GM23248 (cell line): Measurements from ENCODE around the gene FAM200A. TPM values are rescaled to one million over a fixed set of nuclear protein-coding genes. Genes with fewer than 3 reads are reported as not detected.
A peak's percentile ranks its signal among the peaks of the same experiment; 100 is the strongest.

Source experiments
- DNase-seq: peaks from one replicate; pipeline ENCODE4 v3.0.0-alpha.2; 2015
- H2AFZ ChIP-seq: fragments of 200-600 bp; sonication (generic); 2 replicates; pipeline ENCODE4 v1.6.1; 2016; ENCODE audit warnings: antibody characterized with exemption
- H3F3A ChIP-seq: fragments of 200-600 bp; sonication (generic); 2 replicates; pipeline ENCODE4 v1.6.1; 2016; ENCODE audit warnings: mild to moderate bottlenecking, antibody characterized with exemption, mixed run types; ENCODE audit not compliant: insufficient read depth
- H3K27ac ChIP-seq: fragments of 200-600 bp; sonication (generic); 2 replicates; pipeline ENCODE4 v1.5.1; 2016; ENCODE audit warnings: mild to moderate bottlenecking
- H3K27me3 ChIP-seq: fragments of 200-600 bp; sonication (generic); replicated peaks from 2 replicates; pipeline ENCODE4 v1.6.1; 2016; ENCODE audit warnings: mild to moderate bottlenecking; ENCODE audit not compliant: insufficient read depth
- H3K36me3 ChIP-seq: fragments of 200-600 bp; sonication (generic); 2 replicates; pipeline ENCODE4 v1.6.1; 2016; ENCODE audit warnings: low read depth, mild to moderate bottlenecking
- H3K4me1 ChIP-seq: fragments of 200-600 bp; sonication (generic); 2 replicates; pipeline ENCODE4 v1.6.1; 2016; ENCODE audit warnings: mild to moderate bottlenecking; ENCODE audit not compliant: insufficient read depth
- H3K4me2 ChIP-seq: fragments of 200-600 bp; sonication (generic); one replicate; pipeline ENCODE4 v1.6.1; 2016; ENCODE audit warnings: mild to moderate bottlenecking; ENCODE audit not compliant: unreplicated experiment
- H3K4me3 ChIP-seq: fragments of 200-600 bp; sonication (generic); 2 replicates; pipeline ENCODE4 v1.5.1; 2016; ENCODE audit warnings: mild to moderate bottlenecking
- H3K79me2 ChIP-seq: fragments of 200-600 bp; sonication (generic); 2 replicates; pipeline ENCODE4 v1.6.1; 2016; ENCODE audit warnings: mild to moderate bottlenecking; ENCODE audit not compliant: insufficient read depth
- H3K9ac ChIP-seq: fragments of 200-600 bp; sonication (generic); 2 replicates; pipeline ENCODE4 v1.6.1; 2016; ENCODE audit warnings: mild to moderate bottlenecking
- H3K9me2 ChIP-seq: fragments of 200-600 bp; sonication (generic); 2 replicates; pipeline ENCODE4 v1.6.1; 2016; ENCODE audit warnings: mixed run types, mild to moderate bottlenecking, moderate library complexity; ENCODE audit not compliant: insufficient read depth
- H3K9me3 ChIP-seq: fragments of 200-600 bp; sonication (generic); one replicate; pipeline ENCODE4 v1.6.1; 2017; ENCODE audit warnings: low read depth
- H4K20me1 ChIP-seq: fragments of 200-600 bp; sonication (generic); 2 replicates; pipeline ENCODE4 v1.6.0; 2016; ENCODE audit not compliant: insufficient read depth
- EZH2 ChIP-seq: fragments of 200-600 bp; sonication (generic); IDR thresholded peaks from 2 replicates; pipeline ENCODE4 v1.6.1; 2018; ENCODE audit warnings: antibody characterized with exemption, mild to moderate bottlenecking; ENCODE audit not compliant: insufficient read depth, poor library complexity, severe bottlenecking
- EZH2phosphoT487 ChIP-seq: fragments of 200-600 bp; sonication (generic); IDR thresholded peaks from 2 replicates; pipeline ENCODE4 v1.6.1; 2018; ENCODE audit warnings: antibody characterized with exemption, moderate library complexity, mild to moderate bottlenecking, low read depth; ENCODE audit not compliant: insufficient read depth
- WGBS, 2 experiments: methylation state at CpG; one replicate each; pipeline ENCODE4 v1.1.6; 2015 to 2017; ENCODE audit warnings: low lambda C conversion rate in 2 of 2, low coverage in 1 of 2; ENCODE audit errors: missing lambda C conversion rate in 2 of 2; 5-methylcytosine and 5-hydroxymethylcytosine counted together
- in situ Hi-C: fragments of 300-500 bp; cut with MboI; formaldehyde crosslinking; loops from 2 replicates; pipeline ENCODE4 v1.15.0; 2020
- polyA plus RNA-seq: library from polyadenylated mRNA; unstranded; fragments of >200 nt; fragmentation: Nextera tagmentation; extraction: Ambion mirVana; gene quantifications from 2 replicates; pipeline ENCODE4 v1.2.1, GENCODE V29; 2016
- total RNA-seq: library from RNA; depleted of rRNA; stranded (reverse); fragments of >200 nt; shearing (Covaris generic); gene quantifications from 2 replicates; pipeline ENCODE4 v1.2.3, GENCODE V29; 2014

The FAM200A gene
- total and polyA plus RNA-seq, 2 experiments from 2014 or later = 6.2 to 8.2 TPM

DNA sequence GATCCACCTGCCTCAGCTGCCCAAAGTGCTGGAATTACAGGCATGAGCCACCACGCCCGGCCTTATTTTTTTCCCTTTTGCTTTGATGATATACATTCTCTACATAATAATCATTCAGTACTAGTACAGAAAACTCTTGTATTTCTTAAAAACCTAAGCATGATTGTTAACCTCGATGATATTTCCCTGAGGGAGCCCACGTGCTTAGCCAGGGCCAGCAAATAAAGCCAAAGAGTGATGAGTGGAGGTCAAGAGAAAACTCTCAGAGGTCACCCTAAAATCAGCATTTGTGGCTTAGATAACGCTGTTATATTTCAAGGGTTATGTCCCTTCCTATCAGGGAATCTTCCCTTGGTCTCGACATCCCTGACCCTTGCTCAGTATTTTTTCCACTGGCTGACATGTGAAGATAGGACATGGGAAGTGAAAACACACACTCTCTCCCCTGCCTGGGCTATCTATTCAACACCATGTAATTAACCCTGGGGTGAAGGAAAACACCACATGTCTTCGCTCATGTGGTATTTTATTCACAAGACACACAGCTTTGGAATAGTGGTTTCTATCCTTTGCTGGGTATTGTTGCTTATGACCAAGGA is 12.6 kb downstream of the FAM200A start:
- Histone ChIP-seq H3K9me2 (no peaks in the 10 kb centered on the region), H3K27ac (no peak overlapping the region), H3K79me2 (no peaks in the 10 kb centered on the region), H3F3A (no peaks in the 10 kb centered on the region), H3K4me3 (no peak overlapping the region), H4K20me1 (no peaks in the 10 kb centered on the region), H3K9me3 (no peaks in the 10 kb centered on the region), H2AFZ (no peak overlapping the region), H3K4me1 (no peaks in the 10 kb centered on the region), H3K9ac (no peak overlapping the region), H3K27me3 (no peaks in the 10 kb centered on the region), H3K36me3 (no peaks in the 10 kb centered on the region), H3K4me2 (no peak overlapping the region)
- TF ChIP-seq EZH2 = no peak
- TF ChIP-seq EZH2phosphoT487 = no peak
- DNase-seq = no peak
- in situ Hi-C loops = no loop called here
- WGBS, 2 experiments = 81 to 84% methylated on average over 7 of the region's 7 CpGs

GRCh38 chr7:99535667-99536066 is 16.2 kb downstream of the FAM200A start:
- Histone ChIP-seq H3F3A (no peaks in the 10 kb centered on the region), H3K79me2 (0 out of 2 replicates have a peak, but pooled peaks cover 12% of the 10 kb centered on the region), H3K36me3 (peaks cover 35% of the 10 kb centered on the region), H2AFZ (no peak overlapping the region), H3K27ac (no peak overlapping the region), H3K9me2 (no peaks in the 10 kb centered on the region), H3K4me1 (no peaks in the 10 kb centered on the region), H3K27me3 (no peaks in the 10 kb centered on the region), H3K4me2 (no peak overlapping the region), H3K9ac (no peak overlapping the region), H3K4me3 (no peak overlapping the region), H4K20me1 (no peaks in the 10 kb centered on the region), H3K9me3 (peaks cover 19% of the 10 kb centered on the region)
- 98 to 100% methylated on average over 2 of the region's 2 CpGs for WGBS, 2 experiments
- DNase-seq = no peak
- in situ Hi-C loops = no loop called here
- TF ChIP-seq EZH2 = no peak
- TF ChIP-seq EZH2phosphoT487 = no peak

DNA sequence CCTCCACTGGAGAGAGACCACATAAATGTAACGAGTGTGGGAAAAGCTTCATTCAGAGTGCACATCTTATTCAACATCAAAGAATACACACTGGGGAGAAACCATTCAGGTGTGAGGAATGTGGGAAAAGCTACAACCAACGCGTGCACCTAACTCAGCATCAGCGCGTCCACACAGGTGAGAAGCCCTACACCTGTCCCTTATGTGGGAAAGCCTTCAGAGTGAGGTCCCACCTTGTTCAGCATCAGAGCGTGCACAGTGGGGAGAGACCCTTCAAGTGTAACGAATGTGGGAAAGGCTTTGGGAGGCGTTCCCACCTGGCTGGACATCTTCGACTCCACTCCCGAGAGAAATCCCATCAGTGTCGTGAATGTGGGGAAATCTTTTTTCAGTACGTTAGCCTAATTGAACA is 20.6 kb downstream of the FAM200A start:
- Histone ChIP-seq H3K27me3 (no peaks in the 10 kb centered on the region), H3K27ac (no peak overlapping the region), H3K9me3 (peaks cover 21% of the 10 kb centered on the region), H3K4me3 (no peak overlapping the region), H3K9ac (no peak overlapping the region), H4K20me1 (no peaks in the 10 kb centered on the region), H2AFZ (no peak overlapping the region), H3K79me2 (peaks cover 22% of the 10 kb centered on the region), H3K9me2 (no peaks in the 10 kb centered on the region), H3F3A (no peaks in the 10 kb centered on the region), H3K4me2 (no peak overlapping the region), H3K36me3 (peaks cover 67% of the 10 kb centered on the region), H3K4me1 (no peaks in the 10 kb centered on the region)
- in situ Hi-C loops = no loop called here
- DNase-seq = peak; percentile 21
- TF ChIP-seq EZH2phosphoT487 (no peak), EZH2 (no peak)
- WGBS, 2 experiments = 97 to 99% methylated on average over 12 of the region's 12 CpGs

- WGBS, 2 experiments = 94 to 95% methylated on average over 21 of the region's 21 CpGs
- H3K4me2 ChIP-seq = no peak overlapping the region
- H3K9me2 ChIP-seq = no peaks in the 10 kb centered on the region
- H3K4me3 ChIP-seq = no peak overlapping the region
- TF ChIP-seq EZH2phosphoT487 = no peak
- no peak for TF ChIP-seq EZH2
- H4K20me1 ChIP-seq = no peaks in the 10 kb centered on the region
- H2AFZ ChIP-seq = no peak overlapping the region
- no peaks in the 10 kb centered on the region for H3K4me1 ChIP-seq
- no peaks in the 10 kb centered on the region for H3F3A ChIP-seq
- H3K36me3 ChIP-seq = peaks cover 49% of the 10 kb centered on the region
- H3K79me2 ChIP-seq = peaks cover 11% of the 10 kb centered on the region
- in situ Hi-C loops = no loop called here
- H3K9ac ChIP-seq = no peak overlapping the region
- H3K27me3 ChIP-seq = no peaks in the 10 kb centered on the region
- peaks cover 4% of the 10 kb centered on the region for H3K9me3 ChIP-seq
- no peak overlapping the region for H3K27ac ChIP-seq
- DNase-seq = peak; percentile 32
Measured at GRCh38 chr7:99525713-99526440, 26.0 kb downstream of the FAM200A start.
